Keratinocyte (primary cell): Measurements from ENCODE around the gene WNT9B. TPM values are rescaled to one million over a fixed set of nuclear protein-coding genes. Genes with fewer than 3 reads are reported as not detected.

Source experiments
- DNase-seq: peaks from one replicate; pipeline ENCODE4 v3.0.0-alpha.2; 2011; ENCODE audit warnings: low read depth, missing footprints, low spot score
- FAIRE-seq: peaks from 2 replicates; lab custom pipeline; 2011; peaks lifted over from hg19 to GRCh38; lab: Jason Lieb, UNC
- H2AFZ ChIP-seq: 2 replicates; pipeline ENCODE4 v1.6.0; 2012; ENCODE audit warnings: low read length, control low read depth, inconsistent platforms; ENCODE audit not compliant: control insufficient read depth
- H3K27ac ChIP-seq: 2 replicates; pipeline ENCODE4 v1.5.1; 2011; ENCODE audit warnings: low read length; ENCODE audit not compliant: control insufficient read depth, insufficient read depth
- H3K27me3 ChIP-seq: 3 replicates; pipeline ENCODE4 v1.6.0; 2011; ENCODE audit warnings: low read length; ENCODE audit not compliant: control insufficient read depth, insufficient read depth; ENCODE audit errors: extremely low read depth
- H3K36me3 ChIP-seq, 2 experiments: 2 replicates in 1 of 2; 3 replicates in 1 of 2; pipeline ENCODE4 v1.5.1; 2011; ENCODE audit warnings: low read length in 2 of 2, mild to moderate bottlenecking in 1 of 2; ENCODE audit not compliant: control insufficient read depth in 2 of 2, insufficient read depth in 2 of 2; ENCODE audit errors: extremely low read depth in 1 of 2
- H3K4me1 ChIP-seq: 3 replicates; pipeline ENCODE4 v1.5.1; 2011; ENCODE audit warnings: low read length; ENCODE audit not compliant: control insufficient read depth, insufficient read depth; ENCODE audit errors: extremely low read depth
- H3K4me2 ChIP-seq: 3 replicates; pipeline ENCODE4 v1.6.0; 2011; ENCODE audit warnings: low read depth, low read length; ENCODE audit not compliant: control insufficient read depth, insufficient read depth; ENCODE audit errors: extremely low read depth
- H3K4me3 ChIP-seq, 3 experiments: fragments of 200-600 bp in 1 of 3; sonication (generic) in 1 of 3; 2 replicates in 2 of 3; 3 replicates in 1 of 3; pipeline ENCODE4 v1.5.1; 2011 to 2016; ENCODE audit warnings: low read length in 3 of 3, mild to moderate bottlenecking in 3 of 3, control low read depth in 2 of 3, inconsistent platforms in 1 of 3, low read depth in 1 of 3, mixed read lengths in 1 of 3, mixed run types in 1 of 3, moderate library complexity in 1 of 3; ENCODE audit not compliant: control insufficient read depth in 2 of 3, insufficient read depth in 2 of 3; ENCODE audit errors: extremely low read depth in 1 of 3
- H3K79me2 ChIP-seq: 2 replicates; pipeline ENCODE4 v1.6.0; 2012; ENCODE audit warnings: low read length; ENCODE audit not compliant: control insufficient read depth, insufficient read depth
- H3K9ac ChIP-seq: 3 replicates; pipeline ENCODE4 v1.6.0; 2011; ENCODE audit warnings: low read length; ENCODE audit not compliant: control insufficient read depth, insufficient read depth; ENCODE audit errors: extremely low read depth
- H3K9me1 ChIP-seq: 3 replicates; pipeline ENCODE4 v1.6.0; 2011; ENCODE audit warnings: low read length; ENCODE audit not compliant: control insufficient read depth, insufficient read depth; ENCODE audit errors: extremely low read depth
- H3K9me3 ChIP-seq: 2 replicates; pipeline ENCODE4 v1.5.1; 2012; ENCODE audit warnings: low read depth, low read length; ENCODE audit not compliant: control insufficient read depth
- H4K20me1 ChIP-seq: 3 replicates; pipeline ENCODE4 v1.6.0; 2011; ENCODE audit warnings: low read length; ENCODE audit not compliant: control insufficient read depth, insufficient read depth; ENCODE audit errors: extremely low read depth
- CTCF ChIP-seq, 3 experiments: IDR thresholded peaks in 1 of 3; conservative IDR thresholded peaks in 1 of 3; optimal IDR thresholded peaks in 1 of 3; 2 replicates in 2 of 3; 3 replicates in 1 of 3; pipeline versions ENCODE3 to v1.5.1; 2011; ENCODE audit warnings: low read length in 3 of 3, mild to moderate bottlenecking in 3 of 3, moderate library complexity in 2 of 3, control low read depth in 1 of 3, inconsistent platforms in 1 of 3; ENCODE audit not compliant: insufficient read depth in 2 of 3; ENCODE audit errors: extremely low read depth in 1 of 3
- EZH2 ChIP-seq: IDR thresholded peaks from one replicate; pipeline ENCODE4 v1.6.1; 2012; ENCODE audit warnings: inconsistent platforms, mild to moderate bottlenecking, low read length, moderate library complexity
- dilution Hi-C: fragments of 300-500 bp; cut with MboI; formaldehyde crosslinking; loops from one replicate; pipeline ENCODE4 v1.7.0; 2020; ENCODE audit warnings: low sequenced_read_pairs; ENCODE audit not compliant: extremely low pct_ligation_motif_present
- polyA plus RNA-seq, 5 experiments: library from polyadenylated mRNA; depleted of rRNA in 3 of 5; stranded (reverse) in 3 of 5; stranded (forward) in 1 of 5; unstranded in 1 of 5; fragments of >200 nt; gene quantifications; 1 replicate in 1 of 5; 2 replicates in 3 of 5; 3 replicates in 1 of 5; pipeline versions ENCODE4 v1.2.1 to v1.2.3, GENCODE V29; 2011 to 2012; ENCODE audit warnings: missing spikeins in 2 of 5, low read depth in 1 of 5, low replicate concordance in 1 of 5

WNT9B gene
- polyA plus RNA-seq, 1 donor (not counting 4 experiments of a cell fraction or from before 2014, with no cell fraction given), result not detected

- FAIRE-seq (no peak), DNase-seq (no peak)
- dilution Hi-C loops, result no loop called here
- no peaks in the 10 kb centered on the region for H4K20me1 ChIP-seq
- H3K36me3 ChIP-seq, result no peaks in the 10 kb centered on the region
- H3K4me1 ChIP-seq, result no peaks in the 10 kb centered on the region
- no peak overlapping the region for H3K9ac ChIP-seq
- no peak for TF ChIP-seq CTCF (optimal IDR thresholded peaks at IDR 0.05 in 1 of 3, IDR thresholded peaks at IDR 0.05 in 1 of 3, conservative IDR thresholded peaks at IDR 0.05 in 1 of 3; ENCODE audit: extremely low read depth in 1 of 3, insufficient read depth in 2 of 3, low read length in 3 of 3)
- TF ChIP-seq EZH2, result no peak
- H3K4me3 ChIP-seq, result no peak overlapping the region
- no peak overlapping the region for H3K27ac ChIP-seq
- no peak overlapping the region for H2AFZ ChIP-seq
- H3K9me3 ChIP-seq, result no peaks in the 10 kb centered on the region
- no peaks in the 10 kb centered on the region for H3K9me1 ChIP-seq
- H3K27me3 ChIP-seq, result no peaks in the 10 kb centered on the region
- no peak overlapping the region for H3K4me2 ChIP-seq
- no peaks in the 10 kb centered on the region for H3K79me2 ChIP-seq
These were observed 11.6 kb downstream of the WNT9B start for GRCh38 chr17:46862949-46863348.

DNA sequence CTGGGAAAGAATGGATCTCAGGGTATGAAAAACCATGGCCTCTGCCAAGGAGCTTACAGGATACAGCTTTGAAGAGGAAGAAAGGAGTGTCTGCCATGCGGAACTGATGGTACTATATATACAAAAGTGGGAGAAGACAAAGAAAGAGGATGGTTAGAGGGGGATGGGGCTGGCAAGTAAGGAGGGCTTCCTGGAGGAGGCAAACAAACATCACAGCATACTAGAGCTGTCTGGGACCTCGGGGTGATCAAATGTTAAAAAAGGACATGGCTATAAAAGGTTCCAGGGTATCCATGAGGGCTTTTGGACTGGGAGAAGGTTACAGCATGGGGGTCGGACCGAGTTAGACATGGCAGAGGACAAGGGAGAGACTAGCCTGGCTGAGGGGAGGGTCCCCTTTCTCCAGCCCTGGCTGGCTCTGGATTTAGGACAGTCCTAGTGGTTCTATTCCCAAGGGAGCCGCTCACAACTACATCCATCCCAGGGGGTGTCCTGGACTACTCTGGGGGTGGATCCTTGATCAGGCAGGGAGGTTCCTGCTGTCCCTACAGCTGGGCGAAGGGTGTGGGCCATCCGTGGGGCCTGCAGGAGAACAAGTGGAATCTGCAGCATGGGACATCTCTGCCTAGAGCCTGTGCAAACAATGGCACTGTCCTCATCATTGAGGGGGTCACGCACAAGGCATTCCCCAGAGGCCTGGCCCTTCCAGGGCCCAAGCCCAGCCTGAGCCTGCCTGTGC is 12.2 kb downstream of the WNT9B start:
- Histone ChIP-seq H3K9ac (no peak overlapping the region), H3K27ac (no peak overlapping the region), H2AFZ (no peak overlapping the region), H3K4me2 (no peak overlapping the region), H3K36me3 (no peaks in the 10 kb centered on the region), H3K4me3 (no peak overlapping the region), H4K20me1 (no peaks in the 10 kb centered on the region), H3K79me2 (no peaks in the 10 kb centered on the region), H3K4me1 (no peaks in the 10 kb centered on the region), H3K27me3 (no peaks in the 10 kb centered on the region), H3K9me1 (no peaks in the 10 kb centered on the region), H3K9me3 (no peaks in the 10 kb centered on the region)
- TF ChIP-seq CTCF (optimal IDR thresholded peaks at IDR 0.05 in 1 of 3, IDR thresholded peaks at IDR 0.05 in 1 of 3, conservative IDR thresholded peaks at IDR 0.05 in 1 of 3; ENCODE audit: extremely low read depth in 1 of 3, insufficient read depth in 2 of 3, low read length in 3 of 3) (no peak), EZH2 (no peak)
- dilution Hi-C loops, result no loop called here
- FAIRE-seq (no peak), DNase-seq (no peak)
